Spleen (tissue), 11 donors: ENCODE data around the gene PLAC8. TPM values are rescaled to one million over a fixed set of nuclear protein-coding genes. Genes with fewer than 3 reads are reported as not detected.
"Not testable (repeated sequence)": the region's sequence is repeated elsewhere in the genome, so short reads cannot be mapped to it uniquely, and the experiment has no call there.

Source experiments
- DNase-seq: peaks from one replicate; pipeline ENCODE4 v3.0.0-alpha.2; 2020
- H3K27ac ChIP-seq, 8 donors: fragments of 200-600 bp; sonication (generic) in 7 of 8; 1 replicate in 4 of 8; 2 replicates in 4 of 8; pipeline versions ENCODE4 v1.5.0 to v1.8.0; 2016 to 2021; ENCODE audit warnings: inconsistent platforms in 4 of 8, mild to moderate bottlenecking in 4 of 8, moderate library complexity in 1 of 8
- H3K27me3 ChIP-seq, 7 donors: fragments of 200-600 bp; sonication (generic) in 6 of 7; replicated peaks in 1 of 7; 1 replicate in 4 of 7; 2 replicates in 3 of 7; pipeline versions ENCODE4 v1.5.0 to v1.8.0; 2016 to 2021; ENCODE audit warnings: inconsistent platforms in 3 of 7, mild to moderate bottlenecking in 1 of 7
- H3K36me3 ChIP-seq, 6 donors: fragments of 200-600 bp; sonication (generic) in 5 of 6; 1 replicate in 4 of 6; 2 replicates in 2 of 6; pipeline versions ENCODE4 v1.5.0 to v1.8.0; 2016 to 2021; ENCODE audit warnings: inconsistent platforms in 2 of 6
- H3K4me1 ChIP-seq, 6 donors: fragments of 200-600 bp; sonication (generic) in 5 of 6; 1 replicate in 3 of 6; 2 replicates in 3 of 6; pipeline versions ENCODE4 v1.5.0 to v1.8.0; 2016 to 2021; ENCODE audit warnings: inconsistent platforms in 3 of 6
- H3K4me3 ChIP-seq, 8 donors: fragments of 200-600 bp; sonication (generic) in 7 of 8; 1 replicate in 4 of 8; 2 replicates in 4 of 8; pipeline versions ENCODE4 v1.5.0 to v1.8.0; 2016 to 2021; ENCODE audit warnings: inconsistent platforms in 4 of 8, mild to moderate bottlenecking in 4 of 8, moderate library complexity in 2 of 8
- H3K9me3 ChIP-seq, 8 donors: fragments of 200-600 bp; sonication (generic) in 7 of 8; 1 replicate in 4 of 8; 2 replicates in 4 of 8; pipeline versions ENCODE4 v1.5.0 to v1.8.0; 2016 to 2021; ENCODE audit warnings: inconsistent platforms in 4 of 8
- POLR2A ChIP-seq, 3 donors: fragments of 450-650 bp; IDR thresholded peaks; one replicate each; pipeline ENCODE4 v1.5.1; 2017; ENCODE audit warnings: antibody characterized with exemption in 3 of 3, mild to moderate bottlenecking in 1 of 3
- POLR2AphosphoS5 ChIP-seq, 3 donors: sonication (generic); formaldehyde crosslinking; IDR thresholded peaks; one replicate each; pipeline ENCODE4 v1.5.1; 2017; ENCODE audit warnings: antibody characterized with exemption in 3 of 3
- WGBS, 5 donors: extraction: QIAGEN DNeasy Blood & Tissue Kit in 3 of 5; methylation state at CpG; one replicate each; pipeline versions ENCODE4 v1.1.5 to v1.1.7; 2013 to 2018; 5-methylcytosine and 5-hydroxymethylcytosine counted together
- intact Hi-C: fragments of 100-400 bp; cut with DNase I; formaldehyde crosslinking; loops from one replicate; pipeline ENCODE4 v1.15.0; 2023; ENCODE audit warnings: low total_unique reads
- polyA plus RNA-seq, 3 donors: library from polyadenylated mRNA; stranded (reverse); fragments of 200-250 nt; gene quantifications; one replicate each; pipeline ENCODE4 v1.2.1, GENCODE V29; 2013
- total RNA-seq, 7 donors: library from RNA; depleted of rRNA in 3 of 7; stranded (reverse); fragments of >200 nt in 3 of 7; fragmentation: NEBNext Ultra II Directional in 4 of 7; extraction: Animal tissue kit (Norgen Biotek cat#: 25700) in 4 of 7; gene quantifications; one replicate each; pipeline versions ENCODE4 v1.1.0 to v1.2.1, GENCODE V29; 2016 to 2021
- TF ChIP-seq, protein P1 (sequence below), 11 experiments: fragments of 200-600 bp in 7 of 11; fragments of 450-650 bp in 4 of 11; sonication (generic) in 4 of 11; IDR thresholded peaks in 8 of 11; conservative IDR thresholded peaks in 3 of 11; 1 replicate in 7 of 11; 2 replicates in 4 of 11; pipeline versions ENCODE4 v1.4.0 to v1.8.0; 2016 to 2021; ENCODE audit warnings: antibody characterized with exemption in 11 of 11, inconsistent platforms in 4 of 11, mild to moderate bottlenecking in 1 of 11
- donor health status: healthy with polysubstance abuse.
- donor health status: DM: no; HTN: no; CAD: no; lungs with moderate emphysema.
- donor health status: DM: no; HTN: no; CAD: no.
- donor health status: Bipolar disorder and iron deficiency.
- donor health status: healthy.
- donor health status: DM: no; HTN: no; CAD: no.
- donor health status: DM: yes; HTN: yes; CAD: no.

Gene PLAC8
- total and polyA plus RNA-seq, 10 donors = 156 to 341 (median 236) TPM

DNA sequence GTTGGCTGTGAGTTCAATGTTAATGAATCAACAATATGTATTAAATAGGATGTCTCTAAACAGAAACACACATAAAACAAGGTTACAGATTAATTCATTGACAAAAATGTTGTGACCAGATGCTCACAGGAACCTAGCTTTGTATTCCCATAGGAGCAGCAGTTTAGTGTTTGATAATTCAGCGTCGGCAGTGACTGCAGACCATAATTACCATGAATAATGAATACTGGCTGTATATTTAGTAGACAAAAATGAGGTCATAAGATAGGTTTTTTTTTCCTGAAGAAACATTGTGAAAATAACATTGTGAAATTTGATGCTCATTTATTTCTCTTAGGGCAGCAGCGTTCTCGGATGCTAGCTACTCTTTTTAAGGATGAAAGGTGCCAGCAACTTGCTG is 51.8 kb downstream of the PLAC8 start:
- no peak overlapping the region for H3K4me3 ChIP-seq
- WGBS, 5 donors = 91 to 98% (median 97%) methylated on average over 4 of the region's 4 CpGs
- no peaks in the 10 kb centered on the region for H3K9me3 ChIP-seq
- H3K27ac ChIP-seq = no peak overlapping the region
- H3K27me3 ChIP-seq = no peaks in the 10 kb centered on the region
- no peak for DNase-seq
- H3K36me3 ChIP-seq = peaks cover 0 to 100% (median 67%) of the 10 kb centered on the region in 6 donors
- intact Hi-C loops = no loop called here
- no peaks in the 10 kb centered on the region for H3K4me1 ChIP-seq
- TF ChIP-seq POLR2A (IDR thresholded peaks at IDR 0.05) (no peak), POLR2AphosphoS5 (IDR thresholded peaks at IDR 0.05) (no peak)
- TF ChIP-seq, protein P1, sequence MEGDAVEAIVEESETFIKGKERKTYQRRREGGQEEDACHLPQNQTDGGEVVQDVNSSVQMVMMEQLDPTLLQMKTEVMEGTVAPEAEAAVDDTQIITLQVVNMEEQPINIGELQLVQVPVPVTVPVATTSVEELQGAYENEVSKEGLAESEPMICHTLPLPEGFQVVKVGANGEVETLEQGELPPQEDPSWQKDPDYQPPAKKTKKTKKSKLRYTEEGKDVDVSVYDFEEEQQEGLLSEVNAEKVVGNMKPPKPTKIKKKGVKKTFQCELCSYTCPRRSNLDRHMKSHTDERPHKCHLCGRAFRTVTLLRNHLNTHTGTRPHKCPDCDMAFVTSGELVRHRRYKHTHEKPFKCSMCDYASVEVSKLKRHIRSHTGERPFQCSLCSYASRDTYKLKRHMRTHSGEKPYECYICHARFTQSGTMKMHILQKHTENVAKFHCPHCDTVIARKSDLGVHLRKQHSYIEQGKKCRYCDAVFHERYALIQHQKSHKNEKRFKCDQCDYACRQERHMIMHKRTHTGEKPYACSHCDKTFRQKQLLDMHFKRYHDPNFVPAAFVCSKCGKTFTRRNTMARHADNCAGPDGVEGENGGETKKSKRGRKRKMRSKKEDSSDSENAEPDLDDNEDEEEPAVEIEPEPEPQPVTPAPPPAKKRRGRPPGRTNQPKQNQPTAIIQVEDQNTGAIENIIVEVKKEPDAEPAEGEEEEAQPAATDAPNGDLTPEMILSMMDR (IDR thresholded peaks at IDR 0.05 in 8 of 11, conservative IDR thresholded peaks at IDR 0.05 in 3 of 11) = no peak

DNA sequence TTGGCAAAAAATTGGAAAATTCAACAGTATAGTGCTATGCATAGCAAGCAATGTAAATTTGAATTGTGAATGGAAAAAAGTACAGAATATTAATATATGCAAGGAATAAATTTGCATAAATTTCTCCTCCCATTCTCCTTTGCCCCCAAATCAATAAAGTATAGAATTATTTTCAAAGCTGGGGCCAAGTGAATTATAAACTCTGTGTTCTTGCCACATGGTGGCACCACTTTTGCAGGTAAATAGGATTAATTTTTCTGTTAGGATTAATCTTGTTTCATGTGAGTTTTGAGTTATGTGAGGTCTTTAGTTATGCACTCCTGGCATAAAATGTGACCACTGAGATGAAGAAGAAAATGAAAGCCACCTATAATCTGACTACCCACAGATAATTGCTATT is 59.6 kb downstream of the PLAC8 start:
- TF ChIP-seq POLR2A (IDR thresholded peaks at IDR 0.05) (no peak), POLR2AphosphoS5 (IDR thresholded peaks at IDR 0.05) (no peak)
- TF ChIP-seq, protein P1 (IDR thresholded peaks at IDR 0.05 in 8 of 11, conservative IDR thresholded peaks at IDR 0.05 in 3 of 11) = peak in 4 of 11 experiments; percentile 17 to 31 (median 24)
- H3K27me3 ChIP-seq = no peaks in the 10 kb centered on the region
- intact Hi-C loops = no loop called here
- H3K27ac ChIP-seq = no peak overlapping the region
- no peak for DNase-seq
- no peaks in the 10 kb centered on the region for H3K4me1 ChIP-seq
- H3K36me3 ChIP-seq = peaks cover 0 to 91% (median 49%) of the 10 kb centered on the region in 6 donors
- no peaks in the 10 kb centered on the region for H3K9me3 ChIP-seq
- H3K4me3 ChIP-seq = no peak overlapping the region

DNA sequence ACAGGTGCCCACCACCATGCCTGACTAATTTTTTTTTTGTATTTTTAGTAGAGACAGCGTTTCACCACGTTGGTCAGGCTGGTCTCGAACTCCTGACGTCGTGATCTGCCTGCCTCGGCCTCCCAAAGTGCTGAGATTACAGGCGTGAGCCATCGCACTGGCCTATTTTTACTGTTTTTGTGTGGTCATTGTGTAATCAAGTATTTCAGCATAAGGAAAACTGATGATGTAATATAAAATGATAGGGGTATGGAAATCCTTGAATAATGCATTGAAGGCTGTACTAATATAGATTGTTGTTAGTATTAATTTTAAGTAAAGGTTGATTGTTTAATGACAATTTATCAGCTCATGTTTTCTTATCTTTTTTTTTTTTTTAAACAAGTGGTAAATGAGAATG is 65.7 kb downstream of the PLAC8 start:
- H3K27ac ChIP-seq, intact Hi-C loops, DNase-seq, H3K4me3 ChIP-seq, H3K27me3 ChIP-seq, H3K9me3 ChIP-seq: not testable (repeated sequence)
- H3K36me3 ChIP-seq = peaks cover 0 to 75% (median 27%) of the 10 kb centered on the region in 6 donors
- peaks cover 0 to 33% (median 2%) of the 10 kb centered on the region in 6 donors for H3K4me1 ChIP-seq
- WGBS, 5 donors = 74 to 91% (median 88%) methylated on average over 8 of the region's 8 CpGs

DNA sequence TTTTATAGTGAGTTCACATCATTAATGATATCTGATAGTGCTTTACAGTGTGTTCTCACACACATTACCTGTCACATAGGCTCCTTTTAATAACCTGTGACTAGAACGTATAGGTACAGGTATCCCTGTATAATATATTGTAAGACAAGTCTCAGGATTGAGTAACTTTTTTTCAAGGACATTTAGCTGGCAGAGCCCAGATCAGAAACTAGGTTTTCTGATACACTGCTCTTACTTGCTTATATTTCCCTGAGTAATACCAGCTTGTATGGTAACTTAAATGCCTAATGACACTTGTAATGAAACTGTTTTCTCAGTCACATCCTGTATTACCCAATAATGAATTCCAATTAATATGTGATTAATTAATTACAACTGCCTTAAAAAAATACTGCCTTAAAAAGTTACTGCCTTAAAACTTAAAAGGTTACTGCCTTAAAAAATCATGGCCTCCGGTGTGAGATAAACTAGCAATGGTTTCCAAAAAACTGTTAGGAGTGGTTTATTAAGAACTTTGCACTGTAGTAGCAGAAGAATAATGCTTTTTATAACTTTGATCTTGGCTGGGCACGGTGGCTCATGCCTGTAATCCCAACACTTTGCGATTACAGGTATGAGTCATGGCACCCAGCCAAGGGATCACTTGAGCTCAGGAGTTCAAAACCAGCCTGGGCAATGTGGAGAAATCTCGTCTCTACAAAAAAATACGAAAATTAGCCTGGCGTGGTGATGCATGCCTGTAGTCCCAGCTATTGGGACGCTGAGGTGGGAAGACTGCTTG is 67.6 kb downstream of the PLAC8 start:
- Histone ChIP-seq H3K36me3 (peaks cover 0 to 63% (median 17%) of the 10 kb centered on the region in 6 donors), H3K4me1 (peaks cover 0 to 37% (median 3%) of the 10 kb centered on the region in 6 donors), H3K27ac (no peak overlapping the region), H3K27me3 (no peaks in the 10 kb centered on the region), H3K4me3 (no peak overlapping the region), H3K9me3 (no peaks in the 10 kb centered on the region)
- 92 to 96% (median 94%) methylated on average over 8 of the region's 8 CpGs for WGBS, 5 donors
- DNase-seq = no peak
- intact Hi-C loops = no loop called here
- TF ChIP-seq POLR2AphosphoS5 (IDR thresholded peaks at IDR 0.05) = no peak
- no peak for TF ChIP-seq POLR2A (IDR thresholded peaks at IDR 0.05)
- TF ChIP-seq, protein P1 (IDR thresholded peaks at IDR 0.05 in 8 of 11, conservative IDR thresholded peaks at IDR 0.05 in 3 of 11) = no peak
